ENCODE measurements around the gene TIMELESS.

DNA sequence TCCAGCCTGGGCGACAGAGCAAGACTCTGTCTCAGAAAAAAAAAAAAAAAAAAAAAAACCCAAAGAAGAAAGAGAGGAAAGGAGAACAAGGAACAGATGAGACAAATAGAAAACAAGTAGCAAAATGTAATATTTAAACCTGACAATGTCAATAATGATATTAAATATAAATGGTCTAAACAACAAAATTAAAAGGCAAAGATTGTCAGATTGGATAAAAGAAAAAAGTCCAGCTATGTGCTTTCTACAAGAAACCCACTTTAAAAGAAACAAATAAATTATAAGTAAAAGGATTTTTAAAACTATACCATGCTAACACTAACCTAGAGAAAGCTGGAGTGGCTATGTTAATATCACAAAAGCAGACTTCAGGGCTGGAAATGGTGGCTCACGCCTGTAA is 56.9 kb downstream of the TIMELESS start:
- no peak for TF ChIP-seq EZH2phosphoT487 (IDR thresholded peaks at IDR 0.05; ENCODE audit: borderline replicate concordance, low read depth, low read length)
- TF ChIP-seq, protein P1, sequence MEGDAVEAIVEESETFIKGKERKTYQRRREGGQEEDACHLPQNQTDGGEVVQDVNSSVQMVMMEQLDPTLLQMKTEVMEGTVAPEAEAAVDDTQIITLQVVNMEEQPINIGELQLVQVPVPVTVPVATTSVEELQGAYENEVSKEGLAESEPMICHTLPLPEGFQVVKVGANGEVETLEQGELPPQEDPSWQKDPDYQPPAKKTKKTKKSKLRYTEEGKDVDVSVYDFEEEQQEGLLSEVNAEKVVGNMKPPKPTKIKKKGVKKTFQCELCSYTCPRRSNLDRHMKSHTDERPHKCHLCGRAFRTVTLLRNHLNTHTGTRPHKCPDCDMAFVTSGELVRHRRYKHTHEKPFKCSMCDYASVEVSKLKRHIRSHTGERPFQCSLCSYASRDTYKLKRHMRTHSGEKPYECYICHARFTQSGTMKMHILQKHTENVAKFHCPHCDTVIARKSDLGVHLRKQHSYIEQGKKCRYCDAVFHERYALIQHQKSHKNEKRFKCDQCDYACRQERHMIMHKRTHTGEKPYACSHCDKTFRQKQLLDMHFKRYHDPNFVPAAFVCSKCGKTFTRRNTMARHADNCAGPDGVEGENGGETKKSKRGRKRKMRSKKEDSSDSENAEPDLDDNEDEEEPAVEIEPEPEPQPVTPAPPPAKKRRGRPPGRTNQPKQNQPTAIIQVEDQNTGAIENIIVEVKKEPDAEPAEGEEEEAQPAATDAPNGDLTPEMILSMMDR (conservative IDR thresholded peaks at IDR 0.05; ENCODE audit: low read length) = no peak

Measured in OCI-LY7 (cell line).